ENCODE results near the gene CKAP5.

The CKAP5 gene

DNA sequence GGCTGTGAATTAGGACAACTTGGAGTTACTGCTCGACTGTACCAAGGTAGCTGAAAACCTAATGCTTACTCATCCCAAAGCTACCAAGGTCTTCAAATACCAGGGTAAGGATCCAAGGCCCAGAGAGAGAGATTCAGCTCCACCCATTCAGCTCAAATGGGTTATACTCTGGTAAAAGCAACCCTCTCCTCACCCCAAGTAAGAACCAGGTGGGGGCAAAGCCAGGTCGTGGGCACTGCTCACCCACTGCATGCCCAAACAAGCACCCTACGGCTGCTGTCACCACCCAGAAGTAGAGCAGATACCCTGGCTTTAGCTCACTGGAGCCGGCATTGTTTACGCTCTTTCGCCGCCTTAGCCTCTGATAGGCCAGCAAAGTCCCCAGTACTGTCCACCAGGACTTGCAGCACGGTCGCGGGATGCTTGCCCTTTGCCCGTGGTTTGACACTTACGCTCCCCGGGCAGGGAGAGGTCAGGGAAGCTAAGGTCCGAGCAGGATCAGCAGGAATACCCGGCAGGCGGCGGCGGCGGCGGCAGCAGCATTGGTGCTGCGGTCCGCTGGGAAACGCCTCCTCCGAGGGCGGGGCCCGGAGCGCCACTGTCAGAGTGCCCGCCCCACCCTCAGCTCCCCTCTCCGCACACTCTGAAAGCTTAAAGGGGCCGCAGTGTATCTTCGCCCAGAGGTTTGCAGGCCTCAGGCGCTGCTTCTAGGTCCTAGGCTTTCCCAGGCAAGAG is 19.6 kb downstream of the CKAP5 start (continued):
- TF ChIP-seq KLF16 (tag by site-specific recombination; IDR thresholded peaks at IDR 0.05) = 0 out of 2 replicates have a peak, but pooled peaks have one; percentile 59
- no peak for TF ChIP-seq ZNF292 (tag by site-specific recombination; IDR thresholded peaks at IDR 0.05; ENCODE audit: borderline replicate concordance, low read depth)
- peak; percentile 88 for TF ChIP-seq ZBTB20 (tag by site-specific recombination; IDR thresholded peaks at IDR 0.05)
- no peak for TF ChIP-seq BCL11B (tag by site-specific recombination; IDR thresholded peaks at IDR 0.05; ENCODE audit: low read depth)
- TF ChIP-seq ZNF555 (tag by site-specific recombination; conservative IDR thresholded peaks at IDR 0.05) = no peak
- TF ChIP-seq ZNF248 (tag by site-specific recombination; IDR thresholded peaks at IDR 0.05) = no peak
- TF ChIP-seq SP7 (tag by site-specific recombination; IDR thresholded peaks at IDR 0.05) = no peak
- no peak for TF ChIP-seq ZNF791 (tag by site-specific recombination; IDR thresholded peaks at IDR 0.05)
- no peak for TF ChIP-seq ZNF561 (tag by site-specific recombination; IDR thresholded peaks at IDR 0.05; ENCODE audit: borderline replicate concordance)
- no peak for TF ChIP-seq RBAK (tag by site-specific recombination; IDR thresholded peaks at IDR 0.05)
- peak; percentile 28; the same call in 1 of the 2 replicates for TF ChIP-seq KLF8 (tag by site-specific recombination; IDR thresholded peaks at IDR 0.05)
- no peak for TF ChIP-seq ZNF510 (tag by site-specific recombination; IDR thresholded peaks at IDR 0.05; ENCODE audit: insufficient replicate concordance)
- TF ChIP-seq, protein P1, sequence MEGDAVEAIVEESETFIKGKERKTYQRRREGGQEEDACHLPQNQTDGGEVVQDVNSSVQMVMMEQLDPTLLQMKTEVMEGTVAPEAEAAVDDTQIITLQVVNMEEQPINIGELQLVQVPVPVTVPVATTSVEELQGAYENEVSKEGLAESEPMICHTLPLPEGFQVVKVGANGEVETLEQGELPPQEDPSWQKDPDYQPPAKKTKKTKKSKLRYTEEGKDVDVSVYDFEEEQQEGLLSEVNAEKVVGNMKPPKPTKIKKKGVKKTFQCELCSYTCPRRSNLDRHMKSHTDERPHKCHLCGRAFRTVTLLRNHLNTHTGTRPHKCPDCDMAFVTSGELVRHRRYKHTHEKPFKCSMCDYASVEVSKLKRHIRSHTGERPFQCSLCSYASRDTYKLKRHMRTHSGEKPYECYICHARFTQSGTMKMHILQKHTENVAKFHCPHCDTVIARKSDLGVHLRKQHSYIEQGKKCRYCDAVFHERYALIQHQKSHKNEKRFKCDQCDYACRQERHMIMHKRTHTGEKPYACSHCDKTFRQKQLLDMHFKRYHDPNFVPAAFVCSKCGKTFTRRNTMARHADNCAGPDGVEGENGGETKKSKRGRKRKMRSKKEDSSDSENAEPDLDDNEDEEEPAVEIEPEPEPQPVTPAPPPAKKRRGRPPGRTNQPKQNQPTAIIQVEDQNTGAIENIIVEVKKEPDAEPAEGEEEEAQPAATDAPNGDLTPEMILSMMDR (tag by site-specific recombination; IDR thresholded peaks at IDR 0.05) = no peak
- TF ChIP-seq ZNF677 (tag by site-specific recombination; IDR thresholded peaks at IDR 0.05) = no peak
- TF ChIP-seq ZNF660 (tag by site-specific recombination; IDR thresholded peaks at IDR 0.05) = no peak
- peak; percentile 78 for TF ChIP-seq KLF9 (tag by site-specific recombination; IDR thresholded peaks at IDR 0.05; ENCODE audit: low read depth)
- TF ChIP-seq, protein P2, sequence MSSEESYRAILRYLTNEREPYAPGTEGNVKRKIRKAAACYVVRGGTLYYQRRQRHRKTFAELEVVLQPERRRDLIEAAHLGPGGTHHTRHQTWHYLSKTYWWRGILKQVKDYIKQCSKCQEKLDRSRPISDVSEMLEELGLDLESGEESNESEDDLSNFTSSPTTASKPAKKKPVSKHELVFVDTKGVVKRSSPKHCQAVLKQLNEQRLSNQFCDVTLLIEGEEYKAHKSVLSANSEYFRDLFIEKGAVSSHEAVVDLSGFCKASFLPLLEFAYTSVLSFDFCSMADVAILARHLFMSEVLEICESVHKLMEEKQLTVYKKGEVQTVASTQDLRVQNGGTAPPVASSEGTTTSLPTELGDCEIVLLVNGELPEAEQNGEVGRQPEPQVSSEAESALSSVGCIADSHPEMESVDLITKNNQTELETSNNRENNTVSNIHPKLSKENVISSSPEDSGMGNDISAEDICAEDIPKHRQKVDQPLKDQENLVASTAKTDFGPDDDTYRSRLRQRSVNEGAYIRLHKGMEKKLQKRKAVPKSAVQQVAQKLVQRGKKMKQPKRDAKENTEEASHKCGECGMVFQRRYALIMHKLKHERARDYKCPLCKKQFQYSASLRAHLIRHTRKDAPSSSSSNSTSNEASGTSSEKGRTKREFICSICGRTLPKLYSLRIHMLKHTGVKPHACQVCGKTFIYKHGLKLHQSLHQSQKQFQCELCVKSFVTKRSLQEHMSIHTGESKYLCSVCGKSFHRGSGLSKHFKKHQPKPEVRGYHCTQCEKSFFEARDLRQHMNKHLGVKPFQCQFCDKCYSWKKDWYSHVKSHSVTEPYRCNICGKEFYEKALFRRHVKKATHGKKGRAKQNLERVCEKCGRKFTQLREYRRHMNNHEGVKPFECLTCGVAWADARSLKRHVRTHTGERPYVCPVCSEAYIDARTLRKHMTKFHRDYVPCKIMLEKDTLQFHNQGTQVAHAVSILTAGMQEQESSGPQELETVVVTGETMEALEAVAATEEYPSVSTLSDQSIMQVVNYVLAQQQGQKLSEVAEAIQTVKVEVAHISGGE (tag by site-specific recombination; conservative IDR thresholded peaks at IDR 0.05; ENCODE audit: low read depth) = no peak
- TF ChIP-seq ZIC2 (tag by site-specific recombination; IDR thresholded peaks at IDR 0.05) = 0 out of 2 replicates have a peak, but pooled peaks have one; percentile 16
- TF ChIP-seq, protein P3, sequence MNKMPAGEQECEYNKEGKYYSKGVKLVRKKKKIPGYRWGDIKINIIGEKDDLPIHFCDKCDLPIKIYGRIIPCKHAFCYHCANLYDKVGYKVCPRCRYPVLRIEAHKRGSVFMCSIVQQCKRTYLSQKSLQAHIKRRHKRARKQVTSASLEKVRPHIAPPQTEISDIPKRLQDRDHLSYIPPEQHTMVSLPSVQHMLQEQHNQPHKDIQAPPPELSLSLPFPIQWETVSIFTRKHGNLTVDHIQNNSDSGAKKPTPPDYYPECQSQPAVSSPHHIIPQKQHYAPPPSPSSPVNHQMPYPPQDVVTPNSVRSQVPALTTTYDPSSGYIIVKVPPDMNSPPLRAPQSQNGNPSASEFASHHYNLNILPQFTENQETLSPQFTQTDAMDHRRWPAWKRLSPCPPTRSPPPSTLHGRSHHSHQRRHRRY (tag by site-specific recombination; IDR thresholded peaks at IDR 0.05) = no peak

DNA sequence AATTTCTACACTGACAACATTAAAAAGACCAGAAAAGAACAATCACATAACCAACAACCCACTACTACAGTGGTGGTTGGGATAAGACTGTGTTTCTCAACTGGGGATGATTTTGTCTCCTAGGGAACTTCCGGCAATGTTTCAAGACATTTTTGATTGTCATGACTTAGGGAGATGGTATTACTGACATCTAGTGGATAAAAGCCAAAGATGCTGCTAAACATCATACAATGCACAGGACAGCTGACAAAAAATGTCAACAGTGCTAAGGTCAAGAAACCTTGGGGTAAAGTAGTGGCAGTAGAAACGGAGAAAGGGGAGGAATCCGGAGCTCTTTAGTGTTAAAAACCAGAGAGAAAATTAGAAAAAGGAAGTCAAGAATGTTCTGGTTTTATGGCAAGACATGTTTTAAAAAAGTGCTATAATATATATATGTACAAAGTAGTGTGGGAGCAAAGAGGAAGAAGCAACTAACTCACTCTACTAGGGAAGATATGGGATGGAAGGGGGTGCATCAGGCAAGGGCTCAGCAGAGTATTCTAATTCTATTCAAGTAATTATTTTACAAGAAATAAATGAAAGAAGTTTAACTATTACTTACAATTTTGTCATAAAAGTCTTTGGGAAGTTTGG is 37.2 kb downstream of the CKAP5 start:
- no peaks in the 10 kb centered on the region for H3K4me1 ChIP-seq (ENCODE audit: control insufficient read depth, insufficient read depth, low read length)
- H3K4me3 ChIP-seq (ENCODE audit: low read depth, low read length) = no peak overlapping the region
- ChIA-PET CTCF (interaction anchor here (0.7 to 2.3 kb wide), 7 partner anchors 9 to 453 kb away, joined by 3 to 12 read pairs (median 3); no protein-coding TSS in a partner anchor), POLR2A (no interaction called here)
- peaks cover 44 to 80% of the 10 kb centered on the region in 2 experiments for H3K36me3 ChIP-seq (ENCODE audit: control insufficient read depth in 2 of 2, insufficient read depth in 1 of 2, low read length in 2 of 2)
- no peak overlapping the region for H3K27ac ChIP-seq (ENCODE audit: extremely low read depth, low read depth, low read length)
- H3K9me3 ChIP-seq (ENCODE audit: control insufficient read depth, insufficient read depth, low read depth, low read length) = no peaks in the 10 kb centered on the region
- TF ChIP-seq ZNF654 (tag by site-specific recombination; IDR thresholded peaks at IDR 0.05; ENCODE audit: low read depth) = peak; percentile 43
- no peak for TF ChIP-seq HOXA7 (CRISPR knock-in tag; IDR thresholded peaks at IDR 0.05; ENCODE audit: borderline replicate concordance)

Measured in HEK293 (cell line).